ENCODE measurements around the gene RBM44.

- TF ChIP-seq ZNF513 (tag by site-specific recombination; IDR thresholded peaks at IDR 0.05) (no peak), KLF16 (tag by site-specific recombination; IDR thresholded peaks at IDR 0.05) (no peak)
Measured at GRCh38 chr2:237749002-237749401, 49.6 kb upstream of the RBM44 start.

Data from HEK293 (cell line).